ENCODE results near the gene CC2D2A. TPM values are rescaled to one million over a fixed set of nuclear protein-coding genes. Genes with fewer than 3 reads are reported as not detected.

The CC2D2A gene
- total RNA-seq, 1 donor from 2014 or later = 26.2 TPM

- Mint-ChIP-seq H3K4me3 (no peak overlapping the region), H3K27ac (ENCODE audit: unreplicated experiment) (no peak overlapping the region), H3K36me3 (ENCODE audit: low read depth) (peaks cover 73% of the 10 kb centered on the region), H3K27me3 (ENCODE audit: low read depth) (no peaks in the 10 kb centered on the region), H3K4me1 (no peaks in the 10 kb centered on the region), H3K9me3 (peaks cover 33% of the 10 kb centered on the region)
- no peak for TF ChIP-seq CTCF (conservative IDR thresholded peaks at IDR 0.05)
- no peak for DNase-seq (ENCODE audit: low read depth, low spot score)
These were observed 19.9 kb downstream of the CC2D2A start for GRCh38 chr4:15489551-15489950.

GRCh38 chr4:15493411-15493810 lies 23.7 kb downstream of the CC2D2A start:
- no peak for TF ChIP-seq CTCF (conservative IDR thresholded peaks at IDR 0.05)
- Mint-ChIP-seq H3K27me3 (ENCODE audit: low read depth) (no peaks in the 10 kb centered on the region), H3K4me1 (peaks cover 5% of the 10 kb centered on the region), H3K4me3 (no peak overlapping the region), H3K27ac (ENCODE audit: unreplicated experiment) (no peak overlapping the region), H3K36me3 (ENCODE audit: low read depth) (peaks cover 56% of the 10 kb centered on the region), H3K9me3 (peaks cover 16% of the 10 kb centered on the region)
- no peak for DNase-seq (ENCODE audit: low read depth, low spot score)

GRCh38 chr4:15495621-15496020 lies 25.9 kb downstream of the CC2D2A start:
- H3K9me3 Mint-ChIP-seq = peaks cover 6% of the 10 kb centered on the region
- H3K27ac Mint-ChIP-seq (ENCODE audit: unreplicated experiment) = no peak overlapping the region
- peaks cover 5% of the 10 kb centered on the region for H3K4me1 Mint-ChIP-seq
- no peaks in the 10 kb centered on the region for H3K27me3 Mint-ChIP-seq (ENCODE audit: low read depth)
- no peak overlapping the region for H3K4me3 Mint-ChIP-seq
- TF ChIP-seq CTCF (conservative IDR thresholded peaks at IDR 0.05) = no peak
- DNase-seq (ENCODE audit: low read depth, low spot score) = no peak
- H3K36me3 Mint-ChIP-seq (ENCODE audit: low read depth) = peaks cover 42% of the 10 kb centered on the region

GRCh38 chr4:15498356-15498755 lies 28.7 kb downstream of the CC2D2A start:
- H3K36me3 Mint-ChIP-seq (ENCODE audit: low read depth) = peaks cover 30% of the 10 kb centered on the region
- peaks cover 6% of the 10 kb centered on the region for H3K9me3 Mint-ChIP-seq
- H3K27me3 Mint-ChIP-seq (ENCODE audit: low read depth) = no peaks in the 10 kb centered on the region
- TF ChIP-seq CTCF (conservative IDR thresholded peaks at IDR 0.05) = no peak
- DNase-seq (ENCODE audit: low read depth, low spot score) = no peak
- H3K4me1 Mint-ChIP-seq = peaks cover 14% of the 10 kb centered on the region
- H3K27ac Mint-ChIP-seq (ENCODE audit: unreplicated experiment) = no peak overlapping the region
- no peak overlapping the region for H3K4me3 Mint-ChIP-seq

GRCh38 chr4:15500701-15501100 lies 31.0 kb downstream of the CC2D2A start:
- Mint-ChIP-seq H3K27ac (ENCODE audit: unreplicated experiment) (no peak overlapping the region), H3K9me3 (peaks cover 6% of the 10 kb centered on the region), H3K4me3 (no peak overlapping the region), H3K36me3 (ENCODE audit: low read depth) (peaks cover 28% of the 10 kb centered on the region), H3K4me1 (peaks cover 14% of the 10 kb centered on the region), H3K27me3 (ENCODE audit: low read depth) (no peaks in the 10 kb centered on the region)
- DNase-seq (ENCODE audit: low read depth, low spot score) = no peak
- no peak for TF ChIP-seq CTCF (conservative IDR thresholded peaks at IDR 0.05)

- H3K27me3 Mint-ChIP-seq (ENCODE audit: low read depth) = no peaks in the 10 kb centered on the region
- H3K27ac Mint-ChIP-seq (ENCODE audit: unreplicated experiment) = no peak overlapping the region
- H3K9me3 Mint-ChIP-seq = peaks cover 3% of the 10 kb centered on the region
- no peak for DNase-seq (ENCODE audit: low read depth, low spot score)
- H3K36me3 Mint-ChIP-seq (ENCODE audit: low read depth) = peaks cover 17% of the 10 kb centered on the region
- H3K4me1 Mint-ChIP-seq = peaks cover 14% of the 10 kb centered on the region
- H3K4me3 Mint-ChIP-seq = no peak overlapping the region
- TF ChIP-seq CTCF (conservative IDR thresholded peaks at IDR 0.05) = no peak
These were observed 32.3 kb downstream of the CC2D2A start for GRCh38 chr4:15501941-15502340.

All from neural crest cell (in vitro differentiated cells).